ENCODE results near the gene OR7G3. TPM values are rescaled to one million over a fixed set of nuclear protein-coding genes. Genes with fewer than 3 reads are reported as not detected.

The OR7G3 gene
- total RNA-seq (ENCODE audit: low replicate concordance), result not detected in 2 replicates
- long read RNA-seq, result 0 reads

DNA sequence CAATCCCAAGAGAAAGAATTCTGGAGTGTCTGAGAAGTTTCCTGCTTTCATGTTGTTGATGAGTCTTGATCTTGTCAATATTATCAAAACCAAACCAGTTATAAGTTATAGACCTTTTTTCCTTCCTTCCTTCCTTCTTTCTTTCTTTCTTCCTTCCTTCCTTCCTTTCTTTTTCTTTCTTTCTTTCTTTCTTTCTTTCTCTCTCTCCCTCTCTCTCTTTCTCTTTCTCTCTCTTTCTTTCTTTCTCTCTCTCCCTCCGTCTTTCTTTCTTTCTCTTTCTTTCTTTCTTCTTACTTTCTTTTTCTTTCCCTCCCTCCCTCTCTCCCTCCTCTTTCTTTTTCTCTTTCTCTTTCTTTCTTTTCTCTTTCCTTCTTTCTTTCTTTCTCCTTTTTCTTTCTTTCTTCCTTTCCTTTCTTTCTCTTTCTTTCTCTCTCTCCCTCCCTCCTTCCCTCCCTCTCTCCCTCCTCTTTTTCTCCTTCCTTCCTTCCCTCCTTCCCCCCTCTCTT lies at the start of gene OR7G3:
Gene OR7G3 (minus strand): TSS at position 51 of the 506 bp plus-strand sequence. CDS start 0 bp downstream, at position 51.
- Mint-ChIP-seq H3K4me1 (ENCODE audit: unreplicated experiment) (no peaks in the 10 kb centered on the region), H3K27me3 (no peaks in the 10 kb centered on the region), H3K4me3 (no peak within 1 kb of the TSS), H3K9me3 (no peaks in the 10 kb centered on the region), H3K27ac (no peak within 1 kb of the TSS), H3K36me3 (no peaks in the 10 kb centered on the region)
- TF ChIP-seq, protein P1, sequence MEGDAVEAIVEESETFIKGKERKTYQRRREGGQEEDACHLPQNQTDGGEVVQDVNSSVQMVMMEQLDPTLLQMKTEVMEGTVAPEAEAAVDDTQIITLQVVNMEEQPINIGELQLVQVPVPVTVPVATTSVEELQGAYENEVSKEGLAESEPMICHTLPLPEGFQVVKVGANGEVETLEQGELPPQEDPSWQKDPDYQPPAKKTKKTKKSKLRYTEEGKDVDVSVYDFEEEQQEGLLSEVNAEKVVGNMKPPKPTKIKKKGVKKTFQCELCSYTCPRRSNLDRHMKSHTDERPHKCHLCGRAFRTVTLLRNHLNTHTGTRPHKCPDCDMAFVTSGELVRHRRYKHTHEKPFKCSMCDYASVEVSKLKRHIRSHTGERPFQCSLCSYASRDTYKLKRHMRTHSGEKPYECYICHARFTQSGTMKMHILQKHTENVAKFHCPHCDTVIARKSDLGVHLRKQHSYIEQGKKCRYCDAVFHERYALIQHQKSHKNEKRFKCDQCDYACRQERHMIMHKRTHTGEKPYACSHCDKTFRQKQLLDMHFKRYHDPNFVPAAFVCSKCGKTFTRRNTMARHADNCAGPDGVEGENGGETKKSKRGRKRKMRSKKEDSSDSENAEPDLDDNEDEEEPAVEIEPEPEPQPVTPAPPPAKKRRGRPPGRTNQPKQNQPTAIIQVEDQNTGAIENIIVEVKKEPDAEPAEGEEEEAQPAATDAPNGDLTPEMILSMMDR (conservative IDR thresholded peaks at IDR 0.05), result no peak
- no peak for DNase-seq (ENCODE audit: extremely low spot score, unreplicated experiment)

DNA sequence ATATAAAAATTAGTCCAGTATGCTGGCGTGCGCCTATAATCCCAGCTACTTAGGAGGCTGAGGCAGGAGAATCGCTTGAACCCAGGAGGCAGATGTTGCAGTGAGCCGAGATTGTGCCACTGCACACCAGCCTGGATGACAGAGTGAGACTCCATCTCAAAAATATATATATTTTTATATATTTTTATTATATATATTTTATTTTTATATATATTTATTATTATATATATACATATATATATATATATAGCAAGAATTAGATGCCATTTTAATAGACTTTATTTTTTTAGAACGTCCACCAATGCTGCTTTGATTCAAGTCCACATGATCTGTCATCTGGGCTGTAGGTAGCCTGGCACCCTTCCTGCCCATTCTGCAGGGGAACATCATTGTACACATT lies 48.6 kb upstream of the OR7G3 start:
- Mint-ChIP-seq H3K4me1 (ENCODE audit: unreplicated experiment) (no peaks in the 10 kb centered on the region), H3K9me3 (no peaks in the 10 kb centered on the region), H3K36me3 (peaks cover 8% of the 10 kb centered on the region), H3K27ac (no peak overlapping the region), H3K4me3 (no peak overlapping the region), H3K27me3 (no peaks in the 10 kb centered on the region)
- DNase-seq (ENCODE audit: extremely low spot score, unreplicated experiment), result no peak
- TF ChIP-seq, protein P1 (conservative IDR thresholded peaks at IDR 0.05), result no peak

- no peaks in the 10 kb centered on the region for H3K9me3 Mint-ChIP-seq
- no peaks in the 10 kb centered on the region for H3K27me3 Mint-ChIP-seq
- TF ChIP-seq, protein P1 (conservative IDR thresholded peaks at IDR 0.05), result no peak
- DNase-seq (ENCODE audit: extremely low spot score, unreplicated experiment), result no peak
- H3K4me1 Mint-ChIP-seq (ENCODE audit: unreplicated experiment), result no peaks in the 10 kb centered on the region
- H3K4me3 Mint-ChIP-seq, result no peak overlapping the region
- no peak overlapping the region for H3K27ac Mint-ChIP-seq
- H3K36me3 Mint-ChIP-seq, result peaks cover 4% of the 10 kb centered on the region
Measured at GRCh38 chr19:9171393-9171991, 44.7 kb upstream of the OR7G3 start.

GRCh38 chr19:9166846-9167245 lies 40.1 kb upstream of the OR7G3 start:
- H3K27me3 Mint-ChIP-seq, result no peaks in the 10 kb centered on the region
- H3K36me3 Mint-ChIP-seq, result peaks cover 26% of the 10 kb centered on the region
- no peak overlapping the region for H3K27ac Mint-ChIP-seq
- TF ChIP-seq, protein P1 (conservative IDR thresholded peaks at IDR 0.05), result no peak
- H3K4me1 Mint-ChIP-seq (ENCODE audit: unreplicated experiment), result no peaks in the 10 kb centered on the region
- DNase-seq (ENCODE audit: extremely low spot score, unreplicated experiment), result no peak
- no peak overlapping the region for H3K4me3 Mint-ChIP-seq
- no peaks in the 10 kb centered on the region for H3K9me3 Mint-ChIP-seq

GRCh38 chr19:9165261-9165660 lies 38.5 kb upstream of the OR7G3 start:
- Mint-ChIP-seq H3K27ac (no peak overlapping the region), H3K4me1 (ENCODE audit: unreplicated experiment) (no peaks in the 10 kb centered on the region), H3K4me3 (no peak overlapping the region), H3K36me3 (peaks cover 42% of the 10 kb centered on the region), H3K9me3 (peaks cover 9% of the 10 kb centered on the region), H3K27me3 (no peaks in the 10 kb centered on the region)
- TF ChIP-seq, protein P1 (conservative IDR thresholded peaks at IDR 0.05), result no peak
- DNase-seq (ENCODE audit: extremely low spot score, unreplicated experiment), result no peak
